GM12892 (cell line): ENCODE measurements around the gene RPP25.

Source experiments
- POLR2A ChIP-seq: IDR thresholded peaks from 2 replicates; pipeline ENCODE4 v1.6.1; 2011; ENCODE audit warnings: low read depth, low read length, control low read depth
- POLR2AphosphoS5 ChIP-seq: IDR thresholded peaks from 2 replicates; pipeline ENCODE4 v1.6.1; 2011; ENCODE audit warnings: low read depth, low read length, control low read depth

DNA sequence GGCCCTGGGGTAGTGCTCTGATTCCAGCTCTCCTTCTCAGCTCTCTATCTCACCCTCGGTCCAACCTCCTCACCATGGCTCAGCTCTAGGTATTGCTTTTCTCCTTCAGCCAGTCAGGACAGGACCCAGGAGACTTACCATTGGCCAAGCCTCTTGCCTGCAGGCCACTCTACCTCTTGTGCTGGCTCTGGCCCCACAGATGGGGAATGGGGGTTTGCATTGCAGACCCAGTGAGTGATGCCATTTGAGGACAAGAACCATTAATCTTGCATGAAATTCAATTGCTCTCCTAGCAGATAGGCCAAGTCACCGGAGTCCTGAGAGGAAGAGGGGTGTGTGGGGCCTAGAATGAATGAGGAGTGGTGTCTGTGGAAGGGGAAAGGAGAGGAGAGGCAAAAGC is 6.1 kb upstream of the RPP25 start:
- TF ChIP-seq POLR2A: no peak
- TF ChIP-seq POLR2AphosphoS5: no peak
